ENCODE data around the gene PPP2R5C.

- no peak for TF ChIP-seq CTCF (IDR thresholded peaks at IDR 0.05; ENCODE audit: extremely low read depth in 1 of 2, insufficient read depth in 1 of 2, low read depth in 1 of 2, low read length in 2 of 2)
- no peak for TF ChIP-seq POLR2A (IDR thresholded peaks at IDR 0.05; ENCODE audit: low read depth, low read length)
- no peak for TF ChIP-seq MYC (IDR thresholded peaks at IDR 0.05; ENCODE audit: low read depth, low read length)
- TF ChIP-seq MAX (IDR thresholded peaks at IDR 0.05; ENCODE audit: insufficient read depth, insufficient read length): no peak
- no peak for TF ChIP-seq POLR2AphosphoS5 (IDR thresholded peaks at IDR 0.05; ENCODE audit: insufficient read depth, low read depth, low read length)
- no peak for TF ChIP-seq JUN (IDR thresholded peaks at IDR 0.05; ENCODE audit: borderline replicate concordance, insufficient read depth, insufficient read length, low read depth)
- no peak for TF ChIP-seq EZH2 (IDR thresholded peaks at IDR 0.05; ENCODE audit: borderline replicate concordance, low read depth, low read length, severe bottlenecking)
- no peak for TF ChIP-seq GATA2 (IDR thresholded peaks at IDR 0.05; ENCODE audit: insufficient read depth, insufficient read length, low read depth, low read length)
Observed at GRCh38 chr14:101817501-101818001, 56.0 kb downstream of the PPP2R5C start.
